Endothelial cell of umbilical vein (primary cell): ENCODE data around the gene TCF23.

Source experiments
- EZH2 ChIP-seq: IDR thresholded peaks from 2 replicates; pipeline ENCODE4 v1.6.1; 2012; ENCODE audit warnings: borderline replicate concordance, low read depth, mild to moderate bottlenecking, moderate library complexity, low read length, inconsistent platforms; ENCODE audit not compliant: severe bottlenecking
- JUN ChIP-seq: IDR thresholded peaks from 2 replicates; pipeline ENCODE4 v1.6.1; 2011; ENCODE audit warnings: borderline replicate concordance, low read depth; ENCODE audit not compliant: insufficient read length, insufficient read depth
- POLR2A ChIP-seq: IDR thresholded peaks from 2 replicates; pipeline ENCODE4 v1.6.1; 2012; ENCODE audit warnings: low read depth, mild to moderate bottlenecking, control low read depth, low read length
- TF ChIP-seq, protein P1 (sequence below), 2 donors: IDR thresholded peaks; 1 replicate in 1 of 2; 2 replicates in 1 of 2; pipeline ENCODE4 v1.5.1; 2011; ENCODE audit warnings: low read length in 2 of 2, mild to moderate bottlenecking in 2 of 2, moderate library complexity in 2 of 2, control low read depth in 1 of 2, inconsistent platforms in 1 of 2, low read depth in 1 of 2; ENCODE audit not compliant: insufficient read depth in 1 of 2; ENCODE audit errors: extremely low read depth in 1 of 2

DNA sequence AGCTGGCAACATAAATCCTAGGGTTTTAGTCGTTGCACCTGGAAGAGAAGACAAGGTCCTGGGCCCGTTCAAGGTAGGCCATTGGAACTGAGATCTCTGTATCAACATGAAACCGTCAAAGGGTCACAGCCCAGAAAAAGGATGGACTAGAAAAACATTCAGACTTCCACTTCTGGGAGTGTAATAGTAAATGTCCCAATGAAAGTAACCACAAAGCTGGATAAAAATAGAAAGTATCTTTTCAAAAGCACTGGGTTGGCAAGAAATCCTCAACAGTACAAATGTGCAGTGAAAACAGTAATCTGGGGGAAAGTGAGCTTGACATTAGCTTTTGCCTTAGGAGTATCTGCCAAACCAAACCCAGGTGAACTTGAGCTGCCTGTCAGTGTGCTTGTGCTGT, 42.8 kb upstream of the TCF23 start:
- TF ChIP-seq, protein P1, sequence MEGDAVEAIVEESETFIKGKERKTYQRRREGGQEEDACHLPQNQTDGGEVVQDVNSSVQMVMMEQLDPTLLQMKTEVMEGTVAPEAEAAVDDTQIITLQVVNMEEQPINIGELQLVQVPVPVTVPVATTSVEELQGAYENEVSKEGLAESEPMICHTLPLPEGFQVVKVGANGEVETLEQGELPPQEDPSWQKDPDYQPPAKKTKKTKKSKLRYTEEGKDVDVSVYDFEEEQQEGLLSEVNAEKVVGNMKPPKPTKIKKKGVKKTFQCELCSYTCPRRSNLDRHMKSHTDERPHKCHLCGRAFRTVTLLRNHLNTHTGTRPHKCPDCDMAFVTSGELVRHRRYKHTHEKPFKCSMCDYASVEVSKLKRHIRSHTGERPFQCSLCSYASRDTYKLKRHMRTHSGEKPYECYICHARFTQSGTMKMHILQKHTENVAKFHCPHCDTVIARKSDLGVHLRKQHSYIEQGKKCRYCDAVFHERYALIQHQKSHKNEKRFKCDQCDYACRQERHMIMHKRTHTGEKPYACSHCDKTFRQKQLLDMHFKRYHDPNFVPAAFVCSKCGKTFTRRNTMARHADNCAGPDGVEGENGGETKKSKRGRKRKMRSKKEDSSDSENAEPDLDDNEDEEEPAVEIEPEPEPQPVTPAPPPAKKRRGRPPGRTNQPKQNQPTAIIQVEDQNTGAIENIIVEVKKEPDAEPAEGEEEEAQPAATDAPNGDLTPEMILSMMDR (IDR thresholded peaks at IDR 0.05; ENCODE audit: extremely low read depth in 1 of 2, insufficient read depth in 1 of 2, low read depth in 1 of 2, low read length in 2 of 2): no peak
- TF ChIP-seq JUN (no peak), EZH2 (no peak), POLR2A (no peak)
